Esophagus muscularis mucosa (tissue), 4 donors: Measurements from ENCODE around the gene ADGRB3. TPM values are rescaled to one million over a fixed set of nuclear protein-coding genes. Genes with fewer than 3 reads are reported as not detected.

Experiments
- DNase-seq: peaks from one replicate; pipeline ENCODE4 v3.0.0-alpha.2; 2017; ENCODE audit errors: extremely low spot score
- H3K27ac ChIP-seq, 4 donors: fragments of 200-600 bp; sonication (generic); replicated peaks in 1 of 4; 1 replicate in 3 of 4; 2 replicates in 1 of 4; pipeline ENCODE4 v1.5.1; 2016 to 2019; ENCODE audit warnings: mild to moderate bottlenecking in 1 of 4
- H3K27me3 ChIP-seq, 4 donors: fragments of 200-600 bp; sonication (generic); one replicate each; pipeline versions ENCODE4 v1.5.1 to v1.6.0; 2016 to 2019
- H3K36me3 ChIP-seq, 4 donors: fragments of 200-600 bp; sonication (generic); one replicate each; pipeline ENCODE4 v1.5.1; 2016 to 2019
- H3K4me1 ChIP-seq, 4 donors: fragments of 200-600 bp; sonication (generic); one replicate each; pipeline ENCODE4 v1.5.1; 2016 to 2019
- H3K4me3 ChIP-seq, 4 donors: fragments of 200-600 bp; sonication (generic); 1 replicate in 2 of 4; 2 replicates in 2 of 4; pipeline ENCODE4 v1.5.1; 2016 to 2019; ENCODE audit warnings: mild to moderate bottlenecking in 4 of 4, moderate library complexity in 1 of 4
- H3K9me3 ChIP-seq, 4 donors: fragments of 200-600 bp; sonication (generic); 1 replicate in 3 of 4; 2 replicates in 1 of 4; pipeline ENCODE4 v1.5.1; 2016 to 2019
- EP300 ChIP-seq: sonication (generic); formaldehyde crosslinking; IDR thresholded peaks from one replicate; pipeline ENCODE4 v1.6.1; 2017; ENCODE audit warnings: antibody characterized with exemption
- POLR2A ChIP-seq: fragments of 450-650 bp; IDR thresholded peaks from one replicate; pipeline ENCODE4 v1.6.1; 2017; ENCODE audit warnings: antibody characterized with exemption, moderate library complexity, mild to moderate bottlenecking, low read depth
- POLR2AphosphoS5 ChIP-seq, 2 donors: sonication (generic); formaldehyde crosslinking; IDR thresholded peaks; one replicate each; pipeline ENCODE4 v1.6.1; 2017; ENCODE audit warnings: antibody characterized with exemption in 2 of 2
- WGBS: methylation state at CpG from one replicate; pipeline ENCODE4 v1.1.5; 2018; 5-methylcytosine and 5-hydroxymethylcytosine counted together
- intact Hi-C: fragments of 100-400 bp; cut with DNase I; formaldehyde crosslinking; loops from one replicate; pipeline ENCODE4 v1.15.1; 2023
- total RNA-seq, 4 donors: library from RNA; depleted of rRNA; stranded (reverse); fragments of >200 nt; gene quantifications; one replicate each; pipeline versions ENCODE4 v1.1.0 to v1.2.1, GENCODE V29; 2016
- TF ChIP-seq, protein P1 (sequence below), 3 experiments: fragments of 200-600 bp in 2 of 3; fragments of 450-650 bp in 1 of 3; sonication (generic) in 2 of 3; IDR thresholded peaks; one replicate each; pipeline ENCODE4 v1.5.1; 2017 to 2019; ENCODE audit warnings: antibody characterized with exemption in 3 of 3, mild to moderate bottlenecking in 2 of 3, moderate library complexity in 1 of 3

Gene ADGRB3
- total RNA-seq, 4 donors from 2014 or later, result 4.9 to 6.3 (median 5.8) TPM

DNA sequence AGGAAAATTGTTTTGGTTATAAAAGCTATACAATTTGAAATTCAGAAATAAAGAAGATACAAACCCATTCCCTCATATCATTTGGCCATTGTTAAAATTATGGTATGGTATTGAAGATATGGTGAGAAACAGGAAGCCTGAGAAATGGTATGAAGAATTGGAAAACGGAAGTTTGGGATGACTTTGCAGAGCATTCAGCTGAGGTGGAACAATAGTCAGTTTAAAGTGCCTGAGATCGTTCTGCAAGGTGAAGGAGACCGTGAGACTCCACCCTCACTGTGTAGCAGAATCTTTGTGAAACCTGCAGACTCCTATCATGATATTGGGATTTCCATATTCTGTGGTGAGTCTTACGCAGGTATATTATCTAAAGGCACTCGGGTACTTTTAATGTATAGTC is 97.3 kb downstream of the ADGRB3 start:
- intact Hi-C loops, result no loop called here
- WGBS, result 83% methylated on average over 5 of the region's 5 CpGs

DNA sequence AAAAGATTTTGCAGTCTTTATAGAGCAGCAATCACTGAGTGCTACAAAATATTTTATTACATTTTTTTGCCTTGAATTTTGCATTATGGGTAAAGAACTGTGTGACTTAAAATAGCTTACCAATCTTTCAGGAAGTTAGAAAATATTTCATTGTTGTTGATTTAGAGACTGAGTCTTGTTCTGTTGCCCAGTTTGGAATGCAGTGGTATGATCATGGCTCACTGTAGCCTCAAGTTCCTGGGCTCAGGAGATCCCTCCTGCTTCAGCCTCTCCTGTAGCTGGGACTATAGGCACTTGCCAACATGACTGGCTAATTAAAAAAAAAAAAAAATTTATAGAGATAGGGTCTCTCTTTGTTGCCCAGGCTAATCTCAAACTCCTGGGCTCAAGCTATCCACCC is 100.8 kb downstream of the ADGRB3 start:
- no peak for TF ChIP-seq EP300
- TF ChIP-seq POLR2A, result no peak
- no peak for TF ChIP-seq POLR2AphosphoS5 (IDR thresholded peaks at IDR 0.05)
- TF ChIP-seq, protein P1, sequence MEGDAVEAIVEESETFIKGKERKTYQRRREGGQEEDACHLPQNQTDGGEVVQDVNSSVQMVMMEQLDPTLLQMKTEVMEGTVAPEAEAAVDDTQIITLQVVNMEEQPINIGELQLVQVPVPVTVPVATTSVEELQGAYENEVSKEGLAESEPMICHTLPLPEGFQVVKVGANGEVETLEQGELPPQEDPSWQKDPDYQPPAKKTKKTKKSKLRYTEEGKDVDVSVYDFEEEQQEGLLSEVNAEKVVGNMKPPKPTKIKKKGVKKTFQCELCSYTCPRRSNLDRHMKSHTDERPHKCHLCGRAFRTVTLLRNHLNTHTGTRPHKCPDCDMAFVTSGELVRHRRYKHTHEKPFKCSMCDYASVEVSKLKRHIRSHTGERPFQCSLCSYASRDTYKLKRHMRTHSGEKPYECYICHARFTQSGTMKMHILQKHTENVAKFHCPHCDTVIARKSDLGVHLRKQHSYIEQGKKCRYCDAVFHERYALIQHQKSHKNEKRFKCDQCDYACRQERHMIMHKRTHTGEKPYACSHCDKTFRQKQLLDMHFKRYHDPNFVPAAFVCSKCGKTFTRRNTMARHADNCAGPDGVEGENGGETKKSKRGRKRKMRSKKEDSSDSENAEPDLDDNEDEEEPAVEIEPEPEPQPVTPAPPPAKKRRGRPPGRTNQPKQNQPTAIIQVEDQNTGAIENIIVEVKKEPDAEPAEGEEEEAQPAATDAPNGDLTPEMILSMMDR (IDR thresholded peaks at IDR 0.05), result no peak
- Histone ChIP-seq H3K27me3 (no peaks in the 10 kb centered on the region), H3K36me3 (no peaks in the 10 kb centered on the region), H3K9me3 (no peaks in the 10 kb centered on the region), H3K4me3 (no peak overlapping the region), H3K27ac (no peak overlapping the region), H3K4me1 (no peaks in the 10 kb centered on the region)
- no peak for DNase-seq
- intact Hi-C loops, result no loop called here

More for the DNA sequence above, 97.3 kb downstream of the ADGRB3 start:
- H3K27me3 ChIP-seq, result no peaks in the 10 kb centered on the region
- no peaks in the 10 kb centered on the region for H3K36me3 ChIP-seq
- no peaks in the 10 kb centered on the region for H3K9me3 ChIP-seq
- no peak overlapping the region for H3K27ac ChIP-seq
- TF ChIP-seq POLR2AphosphoS5 (IDR thresholded peaks at IDR 0.05) (no peak), POLR2A (no peak), EP300 (no peak)
- TF ChIP-seq, protein P1 (IDR thresholded peaks at IDR 0.05), result no peak
- H3K4me3 ChIP-seq, result no peak overlapping the region
- DNase-seq, result no peak
- H3K4me1 ChIP-seq, result no peaks in the 10 kb centered on the region

DNA sequence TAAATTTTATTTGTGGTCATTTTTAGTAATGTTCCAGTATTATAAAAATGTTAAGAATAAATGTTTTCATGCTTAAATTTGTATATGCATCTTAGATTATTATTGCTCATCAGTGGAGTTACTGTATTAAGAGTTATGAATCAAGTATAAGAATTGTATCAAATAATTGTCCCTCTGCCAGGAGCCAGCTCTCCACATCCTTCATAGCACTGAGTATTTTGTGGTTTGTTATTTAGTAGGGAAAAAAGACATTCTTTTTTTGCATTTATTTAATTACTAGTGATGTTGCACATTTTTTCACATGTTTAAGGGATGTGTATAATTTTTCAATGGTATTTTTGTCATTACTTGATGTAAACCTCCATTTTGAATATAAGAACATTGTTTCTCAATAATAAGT is 102.0 kb downstream of the ADGRB3 start:
- TF ChIP-seq EP300 (no peak), POLR2AphosphoS5 (IDR thresholded peaks at IDR 0.05) (no peak), POLR2A (no peak)
- Histone ChIP-seq H3K27ac (no peak overlapping the region), H3K4me3 (no peak overlapping the region), H3K27me3 (no peaks in the 10 kb centered on the region), H3K36me3 (no peaks in the 10 kb centered on the region), H3K9me3 (no peaks in the 10 kb centered on the region), H3K4me1 (no peaks in the 10 kb centered on the region)
- intact Hi-C loops, result no loop called here
- no peak for DNase-seq

DNA sequence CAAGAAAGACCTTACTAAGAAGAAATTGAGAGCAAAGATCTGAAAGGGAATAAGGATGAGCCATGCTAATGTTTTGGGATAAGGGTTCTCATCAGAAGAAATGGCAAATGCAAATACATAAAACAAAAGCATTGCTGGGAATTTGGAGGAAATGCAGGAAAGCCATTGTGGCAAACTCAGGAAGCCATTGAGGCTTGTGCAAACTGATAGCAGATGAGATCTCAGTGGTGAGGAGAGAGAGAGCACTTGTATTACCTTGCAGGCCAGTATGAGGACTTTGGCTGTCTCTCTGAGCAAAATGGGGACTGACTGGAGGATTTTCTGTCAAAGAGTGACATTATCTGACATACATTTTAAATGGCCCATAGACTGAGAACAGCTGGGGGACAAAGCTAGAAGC is 103.0 kb downstream of the ADGRB3 start:
- Histone ChIP-seq H3K27me3 (no peaks in the 10 kb centered on the region), H3K36me3 (no peaks in the 10 kb centered on the region), H3K4me3 (no peak overlapping the region), H3K9me3 (no peaks in the 10 kb centered on the region), H3K27ac (no peak overlapping the region), H3K4me1 (no peaks in the 10 kb centered on the region)
- intact Hi-C loops, result no loop called here
- DNase-seq, result no peak
- TF ChIP-seq EP300, result no peak
- no peak for TF ChIP-seq POLR2AphosphoS5 (IDR thresholded peaks at IDR 0.05)
- no peak for TF ChIP-seq POLR2A
- TF ChIP-seq, protein P1 (IDR thresholded peaks at IDR 0.05), result no peak

DNA sequence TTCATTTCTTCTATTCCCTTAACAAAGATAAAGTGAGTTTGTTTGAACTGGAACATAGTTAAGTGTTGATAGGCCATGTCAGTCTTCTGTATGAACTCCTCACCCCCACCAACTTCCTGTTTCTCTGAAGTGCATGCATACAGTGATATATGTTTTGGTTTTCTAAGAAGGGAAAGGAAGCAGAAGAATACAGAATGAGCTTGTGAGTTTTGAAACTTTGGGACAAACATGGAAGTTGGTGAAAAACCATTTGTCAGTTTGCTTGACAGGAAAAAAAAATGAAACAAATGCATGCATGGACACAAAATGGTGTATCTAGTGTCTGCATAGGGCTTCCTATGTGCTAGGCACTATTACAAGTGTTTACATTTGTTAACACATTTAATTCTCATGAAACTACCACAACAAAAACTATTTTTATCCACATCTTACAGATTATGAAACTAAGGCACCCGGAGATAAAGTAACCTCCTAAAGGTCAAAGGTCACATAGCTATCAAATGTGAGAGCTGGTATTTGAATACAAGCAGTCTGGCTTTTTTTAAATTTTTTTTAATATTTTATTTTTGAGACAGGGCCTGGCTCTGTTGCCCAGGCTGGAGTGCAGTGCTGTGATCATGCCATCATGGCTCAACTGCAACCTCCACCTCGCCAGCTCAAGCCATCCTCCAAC is 105.9 kb downstream of the ADGRB3 start:
- intact Hi-C loops, result no loop called here
- Histone ChIP-seq H3K27ac (no peak overlapping the region), H3K4me3 (no peak overlapping the region), H3K27me3 (no peaks in the 10 kb centered on the region), H3K9me3 (no peaks in the 10 kb centered on the region), H3K4me1 (no peaks in the 10 kb centered on the region), H3K36me3 (no peaks in the 10 kb centered on the region)
- TF ChIP-seq, protein P1 (IDR thresholded peaks at IDR 0.05), result no peak
- TF ChIP-seq POLR2A, result no peak
- no peak for TF ChIP-seq POLR2AphosphoS5 (IDR thresholded peaks at IDR 0.05)
- TF ChIP-seq EP300, result no peak
- 81% methylated on average over 2 of the region's 2 CpGs for WGBS
- no peak for DNase-seq
